Stimulated activated naive CD4-positive, alpha-beta T cell treated with Interleukin-2 at 50 U/mL for 16 hours (primary cell): Measurements from ENCODE around the gene LHX8.
"Not testable (repeated sequence)": the region's sequence is repeated elsewhere in the genome, so short reads cannot be mapped to it uniquely, and the experiment has no call there.

ENCODE experiments used
- DNase-seq: peaks from one replicate; lab custom pipeline; 2025; lab: John Stamatoyannopoulos, UW

Gene LHX8

DNA sequence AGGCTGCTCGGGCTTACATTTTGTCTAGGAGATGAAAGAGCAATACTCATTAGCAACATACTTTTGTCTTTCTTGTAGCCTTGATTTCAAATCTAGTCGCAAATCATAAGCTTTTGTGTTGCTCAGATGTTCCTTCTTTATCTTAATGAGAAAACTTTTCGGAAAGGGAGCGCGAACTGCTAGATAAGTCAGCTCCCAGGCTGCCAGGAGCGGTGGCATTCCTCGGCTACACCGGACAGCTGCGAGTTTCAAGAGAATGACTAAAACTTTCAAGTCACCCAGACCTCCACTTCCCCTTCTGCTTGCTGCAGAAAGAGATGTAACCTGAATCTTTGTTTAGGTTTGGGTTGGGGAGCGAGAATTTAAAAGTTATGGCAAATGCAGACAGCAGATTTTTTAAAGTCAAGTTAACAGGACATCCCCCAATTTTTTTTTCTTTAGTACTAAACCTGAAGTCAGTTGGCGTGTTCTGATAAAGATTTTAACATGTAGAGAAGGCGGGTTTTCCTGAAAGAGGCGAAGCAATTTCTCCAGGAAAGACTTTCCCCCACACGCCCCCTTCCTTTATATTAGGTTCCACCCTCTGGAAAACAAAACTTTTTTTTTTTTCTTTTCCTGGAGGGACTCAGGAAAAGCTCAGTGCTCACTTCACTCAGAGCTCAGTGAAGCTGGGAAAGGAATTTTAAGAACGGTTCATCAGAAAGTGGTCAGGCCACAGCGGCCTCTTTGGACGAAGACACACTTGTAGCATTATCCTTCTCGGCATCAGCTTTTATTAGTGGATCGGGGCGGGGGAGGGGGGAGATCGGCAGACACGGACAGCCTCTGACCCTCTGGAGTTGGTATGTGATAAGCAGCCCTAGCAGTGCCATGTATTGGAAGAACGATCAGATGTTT, at the start of gene LHX8:
Gene LHX8, plus strand, starts transcription at position 639 of the 897 bp plus-strand sequence. CDS start 2,227 bp downstream, outside the sequence.
- no peak for DNase-seq

DNA sequence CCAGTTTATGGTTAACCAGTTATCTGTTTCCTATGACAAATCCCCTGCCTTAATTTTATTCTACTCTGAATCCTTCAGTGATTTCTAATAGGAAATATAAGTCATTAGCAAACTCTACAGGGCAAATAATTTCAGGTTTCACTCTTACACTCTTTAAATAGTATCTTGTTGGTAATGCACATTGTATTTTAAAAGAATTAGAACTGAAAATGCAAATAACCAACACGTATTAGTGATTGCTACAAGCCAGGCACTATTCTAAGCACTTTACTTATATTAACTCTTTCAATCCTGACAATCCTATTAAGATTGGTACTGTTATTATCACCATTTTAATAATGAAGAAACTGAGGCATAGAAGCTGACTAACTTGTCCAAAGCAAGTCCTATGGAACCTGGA, 48.3 kb upstream of the LHX8 start:
- no peak for DNase-seq

DNA sequence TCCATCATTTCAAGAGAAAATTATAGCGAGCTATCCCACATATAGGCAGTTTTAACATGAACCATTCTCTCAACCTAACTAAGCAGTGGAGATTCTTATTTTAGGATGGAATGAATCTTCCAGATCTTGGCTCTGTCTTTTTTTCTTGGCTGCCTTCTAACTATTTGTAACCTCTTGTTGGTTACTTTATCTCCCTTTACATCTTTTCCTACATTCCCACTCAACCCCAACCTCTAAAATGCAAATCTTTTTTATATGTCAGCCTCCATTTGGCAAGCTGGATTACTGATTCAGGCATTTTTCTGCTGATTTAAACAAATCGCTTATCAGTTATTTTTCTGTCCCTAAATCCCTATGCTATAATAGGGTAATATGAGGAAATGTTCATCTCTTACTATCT, 46.9 kb upstream of the LHX8 start:
- DNase-seq, result no peak

DNA sequence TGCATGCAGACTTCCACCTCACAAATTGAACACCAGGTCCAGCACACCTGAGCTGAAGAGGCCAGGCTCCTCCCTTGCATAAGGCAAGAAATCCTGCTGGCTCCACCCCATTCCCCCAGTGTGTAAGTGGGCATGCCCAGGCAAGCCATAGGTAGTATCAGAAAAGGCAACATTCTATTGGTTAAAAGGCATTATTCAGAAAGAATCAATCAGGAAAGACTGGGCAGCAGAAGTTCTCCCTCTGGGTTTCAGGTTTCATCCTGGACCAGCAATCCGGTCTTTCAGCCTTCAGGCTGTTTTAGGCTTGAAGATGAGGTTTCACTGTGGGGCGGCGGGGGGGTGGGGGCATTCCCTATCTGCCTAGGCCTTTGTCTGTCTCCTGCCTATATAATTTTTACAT, 42.0 kb upstream of the LHX8 start:
- no peak for DNase-seq

DNA sequence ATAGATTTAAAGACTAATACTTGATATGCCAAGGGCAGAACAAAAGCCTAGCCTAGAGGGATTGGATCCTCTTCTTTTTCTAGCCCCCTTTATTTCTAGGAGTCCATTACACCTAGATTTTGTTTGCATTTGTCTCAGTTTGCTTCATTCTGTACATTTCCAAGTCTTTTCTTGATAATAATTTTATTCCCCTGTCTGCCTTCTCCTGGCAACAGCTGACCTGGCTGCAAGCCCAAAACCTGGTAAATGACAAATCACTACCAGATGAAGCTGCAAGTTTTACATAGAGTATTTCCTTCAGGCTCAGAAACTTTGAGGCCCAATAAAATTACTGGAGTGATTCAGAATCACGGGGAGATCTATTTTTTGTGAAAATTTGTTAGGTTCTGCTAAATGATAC, 36.5 kb upstream of the LHX8 start:
- DNase-seq, result no peak

DNA sequence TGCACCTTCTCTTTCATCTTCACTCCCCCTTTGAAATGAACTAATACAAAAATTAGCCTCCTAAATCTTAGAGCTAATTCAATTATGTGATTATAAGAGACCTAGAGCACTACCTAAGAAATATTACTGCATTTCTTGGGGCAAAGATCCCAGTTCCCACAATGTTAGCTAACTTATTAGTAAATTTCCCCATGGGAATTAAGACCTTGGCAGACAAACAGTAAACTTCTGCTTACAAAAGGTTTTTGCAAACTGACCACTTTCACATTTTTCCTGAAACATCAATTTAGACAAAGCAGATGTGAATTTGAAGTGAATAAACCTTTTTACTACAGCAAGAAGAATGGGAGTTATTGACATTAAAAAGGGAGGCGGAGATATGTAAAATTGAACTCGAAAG, 34.6 kb upstream of the LHX8 start:
- DNase-seq, result no peak

DNA sequence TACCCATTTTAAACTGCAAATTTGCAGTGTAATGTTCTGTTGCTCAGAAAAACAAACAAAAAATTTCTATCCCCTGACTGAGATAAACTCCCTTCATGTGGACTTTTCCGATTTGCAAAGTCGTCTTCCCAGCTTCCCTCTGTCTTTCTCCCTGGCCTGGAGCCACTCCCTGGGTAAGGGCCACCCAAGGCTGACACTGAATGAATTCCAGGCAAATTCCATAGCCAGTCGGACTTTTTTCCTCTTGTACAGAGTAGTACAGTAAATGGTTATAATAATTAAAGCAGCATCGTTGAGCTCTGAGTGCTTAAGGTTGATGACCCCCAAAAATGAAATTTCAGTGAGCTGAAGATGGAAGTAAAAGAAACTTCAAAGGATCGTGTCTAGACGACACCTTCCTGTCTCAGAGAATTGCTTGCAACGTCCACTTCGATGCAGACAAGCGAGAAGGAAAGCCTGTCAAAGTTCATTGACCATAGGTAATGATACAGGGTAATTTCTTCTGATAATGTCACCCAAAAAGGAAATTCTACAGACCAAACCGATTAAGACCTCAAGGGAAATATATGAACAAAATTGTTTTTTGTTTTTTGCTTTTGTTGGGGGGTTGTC, 33.6 kb upstream of the LHX8 start:
- DNase-seq, result no peak

DNA sequence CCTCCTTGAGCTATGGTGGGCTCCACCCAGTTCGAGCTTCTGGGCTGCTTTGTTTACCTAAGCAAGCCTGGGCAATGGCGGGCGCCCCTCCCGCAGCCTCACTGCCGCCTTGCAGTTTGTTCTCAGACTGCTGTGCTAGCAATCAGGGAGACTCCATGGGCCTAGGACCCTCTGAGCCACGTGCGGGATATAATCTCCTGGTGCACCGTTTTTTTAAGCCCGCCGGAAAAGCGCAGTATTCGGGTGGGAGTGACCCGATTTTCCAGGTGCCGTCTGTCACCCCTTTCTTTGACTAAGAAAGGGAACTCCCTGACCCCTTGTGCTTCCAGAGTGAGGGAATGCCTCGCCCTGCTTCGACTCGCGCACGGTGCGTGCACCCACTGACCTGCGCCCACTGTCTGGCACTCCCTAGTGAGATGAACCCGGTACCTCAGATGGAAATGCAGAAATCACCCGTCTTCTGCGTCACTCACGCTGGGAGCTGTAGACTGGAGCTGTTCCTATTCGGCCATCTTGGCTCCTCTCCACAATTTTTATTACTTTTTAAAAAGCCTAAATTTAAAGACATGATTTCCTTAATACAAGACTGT, 21.7 kb upstream of the LHX8 start:
- not testable (repeated sequence) for DNase-seq

DNA sequence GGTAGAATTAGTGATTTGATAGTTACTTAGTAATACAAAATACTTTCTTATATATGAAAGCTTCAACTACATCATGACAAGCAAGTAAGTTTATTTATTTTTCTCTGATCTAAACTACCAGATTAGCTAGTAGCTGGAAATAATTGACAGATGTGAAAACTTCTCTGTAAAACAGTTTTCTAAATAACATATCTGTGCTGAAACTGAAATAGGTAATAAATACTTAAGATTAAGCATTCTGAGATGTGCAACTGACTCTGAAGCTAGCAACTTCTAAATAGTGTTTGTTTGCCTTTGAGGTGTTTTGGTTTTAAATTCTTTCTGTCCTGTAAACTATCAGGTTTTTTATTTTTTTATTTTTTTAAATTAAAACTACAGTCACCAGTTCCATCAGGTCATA, 18.5 kb upstream of the LHX8 start:
- DNase-seq, result no peak

DNA sequence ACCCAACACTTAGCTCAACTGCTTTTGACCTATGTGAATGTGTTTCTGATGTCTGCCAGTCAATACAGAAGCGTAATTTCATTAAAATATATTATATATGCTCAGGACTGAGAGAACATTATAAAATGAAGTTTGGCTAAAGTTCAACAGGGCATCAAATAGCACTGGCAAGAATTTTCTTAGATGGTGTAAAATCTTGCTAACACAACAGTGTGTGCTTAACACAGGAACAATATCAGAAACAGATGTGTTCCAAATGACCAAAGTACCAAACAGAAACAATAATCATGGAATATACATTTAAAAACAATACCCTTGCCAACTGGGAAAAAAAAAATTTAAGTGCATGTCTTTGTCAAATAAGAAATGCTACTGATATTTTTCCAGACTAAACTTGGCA, 10.4 kb upstream of the LHX8 start:
- DNase-seq, result no peak

DNA sequence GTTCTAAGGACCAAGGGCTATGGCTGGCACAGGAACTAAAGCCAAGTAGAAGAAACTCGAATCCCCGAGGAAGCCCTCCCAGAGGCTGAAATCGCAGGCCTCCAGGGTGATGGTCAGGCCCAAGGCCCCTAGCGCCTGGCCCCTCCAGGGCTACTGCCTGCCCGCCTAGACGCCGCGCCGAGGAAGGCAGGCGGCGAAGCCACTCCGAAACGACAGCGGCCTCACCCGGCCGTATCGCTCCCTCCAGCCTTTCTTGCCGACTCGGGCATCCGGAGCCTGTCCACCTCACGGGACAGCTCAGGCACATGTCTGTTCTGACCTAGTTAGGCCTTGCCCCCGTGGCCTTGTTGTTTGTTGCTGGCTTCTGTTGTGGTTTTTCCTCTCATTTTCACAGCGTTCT, 9.7 kb upstream of the LHX8 start:
- no peak for DNase-seq

DNA sequence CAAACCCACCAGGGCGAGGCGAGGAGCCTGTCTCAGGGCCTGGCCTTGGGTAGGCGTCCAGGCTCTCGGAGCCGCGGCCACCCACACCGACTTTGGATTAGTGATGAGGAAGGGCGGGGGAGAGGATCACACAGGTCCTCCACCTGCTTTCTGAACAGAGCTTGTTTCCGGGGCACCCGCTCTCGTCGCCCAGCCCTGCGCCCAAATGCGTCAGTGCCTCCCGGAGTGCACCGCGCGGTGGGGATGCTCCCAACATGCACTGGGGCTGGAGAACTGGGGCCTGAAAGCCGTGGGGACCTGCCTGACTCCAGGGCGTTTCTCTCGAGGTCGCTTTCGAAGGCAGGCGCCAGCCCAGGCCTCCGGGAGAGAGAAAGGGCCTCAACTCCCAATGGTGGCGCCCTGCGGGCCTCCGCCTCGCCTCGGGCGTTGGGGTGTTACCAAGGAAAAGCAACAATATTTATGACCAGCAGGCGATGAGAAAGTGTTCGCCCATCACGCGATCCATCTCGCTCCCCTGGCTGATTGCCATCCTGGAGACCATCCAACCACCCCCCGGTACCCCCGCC, 8.9 kb upstream of the LHX8 start:
- no peak for DNase-seq

DNA sequence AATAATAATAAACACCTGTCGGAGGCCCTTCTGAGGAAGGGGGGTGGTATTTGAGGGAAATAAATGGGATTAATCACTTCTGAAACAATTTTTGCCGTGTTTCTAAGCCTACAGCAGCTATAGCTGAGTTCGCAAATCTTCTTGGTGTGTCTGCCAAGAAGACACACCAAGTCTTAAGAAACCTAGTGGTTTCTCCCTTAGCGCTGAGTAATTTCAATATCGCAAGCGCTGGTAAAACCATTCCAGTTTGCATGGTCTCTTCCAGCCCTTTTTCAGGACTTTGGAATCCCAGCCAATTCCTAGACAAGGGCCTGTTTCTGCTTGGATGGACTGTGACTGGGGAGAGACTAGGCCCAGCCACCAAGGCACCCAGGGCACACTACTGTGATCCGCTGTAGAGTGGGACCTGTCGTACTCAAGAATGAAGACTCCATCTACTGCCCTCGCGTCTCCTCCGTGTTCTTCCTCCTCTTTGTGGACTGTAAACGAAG, 7.5 kb upstream of the LHX8 start:
- no peak for DNase-seq

DNA sequence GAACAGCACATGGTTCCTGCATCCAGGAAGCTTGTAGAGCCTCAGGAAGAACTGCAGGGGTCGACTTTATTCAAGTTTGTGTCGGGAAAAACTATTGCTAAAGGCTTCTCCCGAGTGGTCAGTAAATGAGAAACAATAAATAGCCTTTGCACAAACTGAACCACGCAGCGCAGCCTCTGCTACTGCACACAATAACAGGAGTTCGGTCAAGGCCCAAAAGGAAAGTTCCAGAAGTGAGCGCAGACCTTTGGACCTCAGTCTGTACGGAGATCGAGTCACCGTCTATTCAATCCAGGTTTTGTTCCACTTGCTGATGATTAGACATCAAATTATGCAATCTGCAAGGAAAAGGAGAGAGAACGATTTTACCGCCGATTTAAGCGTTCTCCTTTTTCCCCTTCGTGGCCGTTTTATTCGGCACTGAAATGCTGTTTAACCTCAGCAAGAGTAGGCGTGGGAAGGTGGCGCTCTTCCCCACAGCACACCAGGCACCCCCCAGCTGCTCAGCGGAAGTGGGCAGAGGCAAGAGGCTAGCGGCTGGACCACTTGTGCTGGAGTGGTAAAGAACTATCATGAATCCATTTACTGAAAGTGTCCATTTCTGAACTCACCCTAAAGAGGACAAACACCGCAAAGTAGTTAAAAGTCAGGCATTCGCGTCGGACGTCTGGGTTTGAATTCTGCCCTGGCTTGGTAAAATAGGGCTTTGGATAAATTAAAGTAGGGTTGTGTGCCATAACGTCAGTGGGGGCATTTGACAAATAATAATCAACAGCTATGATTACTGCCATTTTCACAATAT, 6.1 kb upstream of the LHX8 start:
- DNase-seq, result no peak

DNA sequence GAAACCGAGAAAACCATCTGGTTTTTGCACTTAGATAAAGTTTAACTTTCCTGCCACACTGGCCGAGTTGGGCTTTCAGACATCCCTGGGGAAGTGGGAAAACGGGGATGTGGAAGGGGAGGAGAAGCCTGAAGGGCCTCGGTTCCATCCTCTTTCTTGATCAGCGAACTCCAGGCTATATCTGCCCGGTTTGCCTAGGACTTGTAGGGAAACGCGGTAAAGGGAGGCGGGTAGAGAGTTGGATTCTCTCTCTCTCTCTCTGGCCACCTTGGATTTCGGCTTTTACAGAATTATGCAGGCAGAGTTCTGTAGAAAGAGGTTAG, 4.6 kb upstream of the LHX8 start:
- no peak for DNase-seq

DNA sequence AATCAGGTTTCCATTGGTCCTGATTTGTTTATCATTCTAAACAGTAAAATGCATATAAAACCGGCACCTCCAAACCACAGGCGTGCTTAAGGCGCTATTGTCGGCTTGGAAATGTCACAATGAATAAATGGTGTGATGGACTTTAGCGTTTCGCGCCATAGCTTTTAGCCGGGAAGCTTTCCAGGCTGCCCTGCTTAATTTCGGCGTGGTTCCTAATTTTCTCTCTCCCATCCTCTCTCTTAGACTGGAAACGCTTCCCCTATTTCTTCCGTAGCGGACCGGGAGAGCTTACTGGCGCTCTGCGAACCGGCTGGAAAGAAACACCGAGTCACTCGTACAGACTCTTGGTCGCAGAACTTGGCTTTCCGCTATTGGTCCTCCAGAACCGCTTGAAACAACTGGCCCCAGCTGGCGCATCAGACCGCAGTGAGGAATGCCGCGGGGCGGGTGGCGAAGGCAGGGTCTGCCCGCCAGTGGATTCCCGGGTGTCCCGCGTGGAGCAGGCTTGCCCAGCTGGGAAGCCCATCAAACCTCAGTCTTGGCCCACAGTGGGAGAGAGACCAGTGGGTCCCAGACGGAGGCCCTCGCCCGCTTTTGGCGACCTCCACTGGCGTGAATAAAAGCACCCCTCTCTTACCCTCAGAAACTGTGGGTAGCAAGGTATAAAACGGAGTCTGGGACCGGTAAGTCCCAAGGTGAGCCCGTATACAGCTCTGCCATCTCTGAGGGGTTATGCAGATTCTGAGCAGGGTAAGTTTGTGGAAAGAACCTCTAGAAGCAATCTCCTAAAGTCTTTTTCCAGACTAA, 4.0 kb upstream of the LHX8 start:
- no peak for DNase-seq

DNA sequence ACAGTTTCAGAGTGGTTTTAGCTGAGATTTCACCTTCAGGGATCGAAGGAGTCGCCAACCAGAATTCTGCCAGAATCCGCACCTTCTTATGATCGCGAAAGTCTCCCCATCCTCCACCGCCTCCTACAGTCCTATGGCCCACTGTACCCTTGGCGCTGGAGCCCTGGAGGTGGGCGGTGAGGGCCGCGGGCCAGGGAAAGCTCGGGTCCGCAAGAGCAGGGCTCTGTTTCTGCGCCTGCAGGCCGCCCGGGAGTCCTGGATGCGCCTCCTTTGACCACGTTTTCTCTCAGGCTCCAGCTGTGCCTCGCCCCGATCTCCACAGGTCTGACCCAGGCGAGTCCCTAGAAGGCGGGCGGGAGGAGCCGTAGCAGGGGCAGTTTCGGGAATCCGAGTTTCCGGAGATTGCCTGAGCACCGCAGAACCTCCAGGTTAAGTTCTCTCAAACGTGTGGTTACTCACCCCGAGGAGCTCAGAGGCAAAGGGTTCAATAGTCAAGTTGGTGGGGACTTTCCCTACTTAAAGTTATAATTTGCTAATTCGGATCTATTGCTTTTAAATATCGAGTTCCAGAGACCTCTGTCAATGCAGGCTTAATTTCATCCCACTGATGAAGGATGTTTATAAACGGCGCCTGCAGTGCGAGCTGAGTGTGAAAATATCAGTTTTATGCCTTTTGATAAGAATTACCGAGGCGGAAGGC, 3.2 kb upstream of the LHX8 start:
- no peak for DNase-seq

DNA sequence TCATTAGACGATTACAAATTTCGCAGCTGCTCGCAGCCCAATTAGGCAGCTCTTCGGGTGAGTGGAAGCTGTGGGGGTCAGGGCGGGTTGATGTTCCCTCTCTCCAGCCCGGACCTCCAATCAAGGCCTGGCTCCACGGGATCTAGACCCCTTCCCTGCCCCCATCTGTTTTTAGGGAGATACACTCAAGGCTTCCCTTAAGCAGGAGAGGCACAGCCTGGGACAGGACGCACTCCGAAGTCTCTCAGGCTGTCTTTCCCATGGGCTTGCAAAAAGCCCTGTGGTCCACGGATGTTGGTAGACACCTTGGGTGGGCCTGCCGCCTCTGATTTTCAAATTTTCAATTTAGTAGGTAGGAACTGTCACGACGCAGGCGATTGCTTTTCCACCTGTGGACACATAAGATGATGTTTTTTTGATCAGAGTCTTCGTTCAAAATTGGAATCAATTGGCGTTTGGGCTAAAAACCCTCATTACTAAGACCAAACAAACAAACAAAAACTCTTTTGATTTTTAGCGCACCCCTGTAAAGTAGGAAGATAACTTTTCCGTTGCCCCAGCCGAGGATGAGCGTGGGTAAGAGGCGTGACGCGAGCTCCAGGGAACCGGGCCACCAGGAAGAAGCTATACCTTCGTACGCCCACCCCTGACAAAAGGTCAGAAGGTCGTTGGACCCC, 2.5 kb upstream of the LHX8 start:
- no peak for DNase-seq

DNA sequence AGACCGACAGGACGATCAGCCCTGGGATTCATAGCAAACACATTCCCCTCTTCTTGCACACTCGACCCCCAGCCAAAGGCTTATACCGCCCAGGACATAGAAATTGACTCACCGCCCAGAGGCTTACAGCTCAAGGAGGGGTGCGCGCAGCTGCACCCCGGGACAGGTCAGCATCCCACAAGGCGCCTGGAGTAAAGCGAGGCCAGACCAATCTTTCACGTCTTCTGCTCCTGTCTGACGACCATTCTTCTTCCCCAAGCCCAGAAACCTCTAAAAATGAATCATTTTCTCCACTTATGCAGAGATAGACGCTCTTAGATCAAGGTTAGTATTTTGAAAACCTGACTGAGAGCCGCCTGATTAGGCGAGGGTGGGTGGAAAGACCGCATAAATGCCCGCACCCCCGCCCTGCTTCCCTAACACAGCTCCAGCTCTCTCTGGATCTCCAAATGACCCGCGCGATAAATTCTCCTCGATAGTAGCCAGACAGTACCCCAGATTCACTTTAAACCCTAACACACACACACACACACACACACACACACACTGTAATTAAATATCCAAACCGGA, 1.9 kb upstream of the LHX8 start:
- DNase-seq, result no peak
